Measurements from ENCODE around the gene RIT2.

The RIT2 gene

GRCh38 chr18:43046322-43046721 is 69.2 kb downstream of the RIT2 start:
- Histone ChIP-seq H3K36me3 (ENCODE audit: insufficient read depth, low read length) (no peaks in the 10 kb centered on the region), H3K27me3 (ENCODE audit: control insufficient read depth, insufficient read depth, low read length) (no peaks in the 10 kb centered on the region), H3K9me3 (replicated peaks; ENCODE audit: low read length) (no peaks in the 10 kb centered on the region), H3K9ac (ENCODE audit: low read depth, low read length) (no peak overlapping the region), H3K4me3 (ENCODE audit: low read length) (no peak overlapping the region), H3K4me2 (ENCODE audit: low read length) (no peak overlapping the region), H3K4me1 (ENCODE audit: control insufficient read depth, insufficient read depth, low read length) (peaks cover 10% of the 10 kb centered on the region)

GRCh38 chr18:43043626-43044025 is 71.9 kb downstream of the RIT2 start:
- no peak overlapping the region for H3K9ac ChIP-seq (ENCODE audit: low read depth, low read length)
- no peak overlapping the region for H3K4me2 ChIP-seq (ENCODE audit: low read length)
- no peaks in the 10 kb centered on the region for H3K27me3 ChIP-seq (ENCODE audit: control insufficient read depth, insufficient read depth, low read length)
- H3K4me1 ChIP-seq (ENCODE audit: control insufficient read depth, insufficient read depth, low read length), result peaks cover 2% of the 10 kb centered on the region
- H3K9me3 ChIP-seq (replicated peaks; ENCODE audit: low read length), result no peaks in the 10 kb centered on the region
- no peaks in the 10 kb centered on the region for H3K36me3 ChIP-seq (ENCODE audit: insufficient read depth, low read length)
- H3K4me3 ChIP-seq (ENCODE audit: low read length), result no peak overlapping the region

- Histone ChIP-seq H3K9ac (ENCODE audit: low read depth, low read length) (no peak overlapping the region), H3K4me1 (ENCODE audit: control insufficient read depth, insufficient read depth, low read length) (no peaks in the 10 kb centered on the region), H3K27me3 (ENCODE audit: control insufficient read depth, insufficient read depth, low read length) (no peaks in the 10 kb centered on the region), H3K4me2 (ENCODE audit: low read length) (no peak overlapping the region), H3K36me3 (ENCODE audit: insufficient read depth, low read length) (no peaks in the 10 kb centered on the region), H3K4me3 (ENCODE audit: low read length) (no peak overlapping the region), H3K9me3 (replicated peaks; ENCODE audit: low read length) (no peaks in the 10 kb centered on the region)
Observed at GRCh38 chr18:43040281-43040680, 75.2 kb downstream of the RIT2 start.

GRCh38 chr18:43034683-43035500 is 80.6 kb downstream of the RIT2 start:
- Histone ChIP-seq H3K4me1 (ENCODE audit: control insufficient read depth, insufficient read depth, low read length) (peaks cover 5% of the 10 kb centered on the region), H3K4me2 (ENCODE audit: low read length) (no peak overlapping the region), H3K36me3 (ENCODE audit: insufficient read depth, low read length) (no peaks in the 10 kb centered on the region), H3K4me3 (ENCODE audit: low read length) (no peak overlapping the region), H3K27me3 (ENCODE audit: control insufficient read depth, insufficient read depth, low read length) (no peaks in the 10 kb centered on the region), H3K9ac (ENCODE audit: low read depth, low read length) (no peak overlapping the region), H3K9me3 (replicated peaks; ENCODE audit: low read length) (no peaks in the 10 kb centered on the region)

GRCh38 chr18:43031169-43031568 is 84.3 kb downstream of the RIT2 start:
- no peak overlapping the region for H3K4me2 ChIP-seq (ENCODE audit: low read length)
- H3K27me3 ChIP-seq (ENCODE audit: control insufficient read depth, insufficient read depth, low read length), result no peaks in the 10 kb centered on the region
- peaks cover 5% of the 10 kb centered on the region for H3K4me1 ChIP-seq (ENCODE audit: control insufficient read depth, insufficient read depth, low read length)
- no peaks in the 10 kb centered on the region for H3K9me3 ChIP-seq (replicated peaks; ENCODE audit: low read length)
- H3K9ac ChIP-seq (ENCODE audit: low read depth, low read length), result no peak overlapping the region
- no peaks in the 10 kb centered on the region for H3K36me3 ChIP-seq (ENCODE audit: insufficient read depth, low read length)
- H3K4me3 ChIP-seq (ENCODE audit: low read length), result no peak overlapping the region

GRCh38 chr18:43029414-43029813 is 86.1 kb downstream of the RIT2 start:
- peaks cover 5% of the 10 kb centered on the region for H3K4me1 ChIP-seq (ENCODE audit: control insufficient read depth, insufficient read depth, low read length)

GRCh38 chr18:43022874-43023273 is 92.6 kb downstream of the RIT2 start:
- Histone ChIP-seq H3K9ac (ENCODE audit: low read depth, low read length) (no peak overlapping the region), H3K36me3 (ENCODE audit: insufficient read depth, low read length) (no peaks in the 10 kb centered on the region), H3K4me3 (ENCODE audit: low read length) (no peak overlapping the region), H3K27me3 (ENCODE audit: control insufficient read depth, insufficient read depth, low read length) (no peaks in the 10 kb centered on the region), H3K4me1 (ENCODE audit: control insufficient read depth, insufficient read depth, low read length) (no peaks in the 10 kb centered on the region), H3K4me2 (ENCODE audit: low read length) (no peak overlapping the region), H3K9me3 (replicated peaks; ENCODE audit: low read length) (no peaks in the 10 kb centered on the region)

More at GRCh38 chr18:43029414-43029813, 86.1 kb downstream of the RIT2 start:
- H3K36me3 ChIP-seq (ENCODE audit: insufficient read depth, low read length), result no peaks in the 10 kb centered on the region
- no peak overlapping the region for H3K4me2 ChIP-seq (ENCODE audit: low read length)
- no peaks in the 10 kb centered on the region for H3K9me3 ChIP-seq (replicated peaks; ENCODE audit: low read length)
- H3K4me3 ChIP-seq (ENCODE audit: low read length), result no peak overlapping the region
- no peaks in the 10 kb centered on the region for H3K27me3 ChIP-seq (ENCODE audit: control insufficient read depth, insufficient read depth, low read length)
- no peak overlapping the region for H3K9ac ChIP-seq (ENCODE audit: low read depth, low read length)

- no peak overlapping the region for H3K4me2 ChIP-seq (ENCODE audit: low read length)
- H3K4me1 ChIP-seq (ENCODE audit: control insufficient read depth, insufficient read depth, low read length), result peaks cover 21% of the 10 kb centered on the region
- H3K9ac ChIP-seq (ENCODE audit: low read depth, low read length), result no peak overlapping the region
- no peaks in the 10 kb centered on the region for H3K9me3 ChIP-seq (replicated peaks; ENCODE audit: low read length)
- H3K4me3 ChIP-seq (ENCODE audit: low read length), result no peak overlapping the region
- H3K36me3 ChIP-seq (ENCODE audit: insufficient read depth, low read length), result no peaks in the 10 kb centered on the region
- H3K27me3 ChIP-seq (ENCODE audit: control insufficient read depth, insufficient read depth, low read length), result no peaks in the 10 kb centered on the region
Observed at GRCh38 chr18:43017622-43018021, 97.9 kb downstream of the RIT2 start.

- H3K9me3 ChIP-seq (replicated peaks; ENCODE audit: low read length), result no peaks in the 10 kb centered on the region
- peak overlapping the region; percentile 56 for H3K4me3 ChIP-seq (ENCODE audit: low read length)
- peak overlapping the region; percentile 79 for H3K4me2 ChIP-seq (ENCODE audit: low read length)
- H3K4me1 ChIP-seq (ENCODE audit: control insufficient read depth, insufficient read depth, low read length), result peaks cover 39% of the 10 kb centered on the region
- no peaks in the 10 kb centered on the region for H3K27me3 ChIP-seq (ENCODE audit: control insufficient read depth, insufficient read depth, low read length)
- peak overlapping the region; percentile 73 for H3K9ac ChIP-seq (ENCODE audit: low read depth, low read length)
- no peaks in the 10 kb centered on the region for H3K36me3 ChIP-seq (ENCODE audit: insufficient read depth, low read length)
Observed at GRCh38 chr18:43013486-43013885, 102.0 kb downstream of the RIT2 start.

GRCh38 chr18:43012951-43013350 is 102.5 kb downstream of the RIT2 start:
- Histone ChIP-seq H3K36me3 (ENCODE audit: insufficient read depth, low read length) (no peaks in the 10 kb centered on the region), H3K4me1 (ENCODE audit: control insufficient read depth, insufficient read depth, low read length) (peaks cover 39% of the 10 kb centered on the region), H3K9ac (ENCODE audit: low read depth, low read length) (peak overlapping the region; percentile 63), H3K4me2 (ENCODE audit: low read length) (peak overlapping the region; percentile 79), H3K4me3 (ENCODE audit: low read length) (peak overlapping the region; percentile 19), H3K27me3 (ENCODE audit: control insufficient read depth, insufficient read depth, low read length) (no peaks in the 10 kb centered on the region), H3K9me3 (replicated peaks; ENCODE audit: low read length) (no peaks in the 10 kb centered on the region)

GRCh38 chr18:43010611-43011010 is 104.9 kb downstream of the RIT2 start:
- no peaks in the 10 kb centered on the region for H3K36me3 ChIP-seq (ENCODE audit: insufficient read depth, low read length)
- H3K4me3 ChIP-seq (ENCODE audit: low read length), result no peak overlapping the region
- H3K9me3 ChIP-seq (replicated peaks; ENCODE audit: low read length), result no peaks in the 10 kb centered on the region
- H3K9ac ChIP-seq (ENCODE audit: low read depth, low read length), result no peak overlapping the region
- no peak overlapping the region for H3K4me2 ChIP-seq (ENCODE audit: low read length)
- peaks cover 39% of the 10 kb centered on the region for H3K4me1 ChIP-seq (ENCODE audit: control insufficient read depth, insufficient read depth, low read length)
- no peaks in the 10 kb centered on the region for H3K27me3 ChIP-seq (ENCODE audit: control insufficient read depth, insufficient read depth, low read length)

- peaks cover 32% of the 10 kb centered on the region for H3K4me1 ChIP-seq (ENCODE audit: control insufficient read depth, insufficient read depth, low read length)
- H3K4me2 ChIP-seq (ENCODE audit: low read length), result no peak overlapping the region
- no peaks in the 10 kb centered on the region for H3K36me3 ChIP-seq (ENCODE audit: insufficient read depth, low read length)
- H3K9me3 ChIP-seq (replicated peaks; ENCODE audit: low read length), result no peaks in the 10 kb centered on the region
- H3K27me3 ChIP-seq (ENCODE audit: control insufficient read depth, insufficient read depth, low read length), result no peaks in the 10 kb centered on the region
- no peak overlapping the region for H3K9ac ChIP-seq (ENCODE audit: low read depth, low read length)
- no peak overlapping the region for H3K4me3 ChIP-seq (ENCODE audit: low read length)
Observed at GRCh38 chr18:43009674-43010073, 105.8 kb downstream of the RIT2 start.
